Measurements from ENCODE around the gene KCNH3. TPM values are rescaled to one million over a fixed set of nuclear protein-coding genes. Genes with fewer than 3 reads are reported as not detected.

The KCNH3 gene
- total and polyA plus RNA-seq, 2 of the 13 experiments (the other 11 are each of a cell fraction or from before 2014, with no cell fraction given), result 0.01 to 0.07 TPM

DNA sequence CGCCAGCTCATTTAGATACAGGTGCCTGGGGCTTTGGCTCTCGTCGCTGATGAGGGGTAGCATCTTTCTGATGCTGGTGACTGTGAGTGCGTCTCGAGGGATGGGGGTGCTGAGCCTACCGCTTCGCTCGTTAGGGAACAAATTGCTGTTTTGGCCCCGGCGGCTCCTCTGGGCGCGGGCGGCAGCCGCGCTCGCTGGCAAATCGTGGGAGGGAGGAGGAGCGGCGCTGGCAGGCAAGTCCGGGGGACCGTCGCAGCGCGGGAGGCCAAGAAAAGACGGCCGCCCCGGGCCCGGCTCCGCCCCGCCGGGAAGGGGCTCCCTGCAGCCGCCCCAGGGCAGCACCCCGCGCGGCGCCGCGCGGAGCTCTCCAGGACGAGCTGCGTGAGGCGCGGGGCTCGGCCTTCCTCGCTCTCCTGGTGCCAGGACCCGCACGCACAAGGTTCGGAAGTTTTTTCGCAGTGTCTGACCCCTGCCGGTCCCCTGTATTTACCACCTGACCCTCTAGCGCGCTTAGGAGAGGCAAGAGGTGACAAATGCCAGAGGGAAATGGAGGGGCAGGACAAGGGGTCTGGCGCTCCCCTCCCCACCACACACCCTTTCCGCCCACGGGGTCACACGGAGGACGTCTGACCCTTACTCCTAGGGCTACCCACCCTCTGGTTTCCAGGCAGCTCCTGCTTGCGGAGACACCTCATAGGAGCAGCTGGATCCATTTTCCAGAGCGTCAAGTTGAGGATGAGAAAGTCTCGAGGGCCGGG, 899 bp upstream of the KCNH3 start:
- Histone ChIP-seq H3K9ac (ENCODE audit: insufficient read depth, low read depth, low read length) (no peak overlapping the region), H3K79me2 (ENCODE audit: insufficient read depth, low read length) (no peaks in the 10 kb centered on the region), H3K4me3 (replicated peaks in 1 of 3; ENCODE audit: insufficient read depth in 1 of 3, low read depth in 2 of 3, low read length in 3 of 3) (peak overlapping the region; percentile 33 to 77 (median 64); a peak in 5 of 6 replicates), H3K36me3 (replicated peaks in 1 of 2; ENCODE audit: control insufficient read depth in 1 of 2, insufficient read depth in 2 of 2, low read length in 2 of 2) (no peaks in the 10 kb centered on the region), H3K9me3 (ENCODE audit: low read length) (no peaks in the 10 kb centered on the region), H4K20me1 (ENCODE audit: insufficient read depth, low read length) (no peaks in the 10 kb centered on the region), H3K27ac (ENCODE audit: extremely low read length, insufficient read depth, low read length) (no peak overlapping the region), H2AFZ (ENCODE audit: low read length) (no peak overlapping the region), H3K4me1 (ENCODE audit: insufficient read depth, low read length) (peaks cover 66% of the 10 kb centered on the region), H3K27me3 (ENCODE audit: control insufficient read depth in 1 of 2, insufficient read depth in 2 of 2, low read length in 2 of 2) (peaks cover 11 to 49% of the 10 kb centered on the region in 2 experiments), H3K4me2 (ENCODE audit: low read depth, low read length) (peak overlapping the region; percentile 99)
- no peak for DNase-seq (ENCODE audit: low spot score)
- FAIRE-seq, result no peak
- ATAC-seq, result peak; percentile 65
- 1% methylated on average over 18 of the region's 61 CpGs for WGBS (ENCODE audit: low lambda C conversion rate)
- no TSS peak for BruUV-seq (replicated peaks)
- ChIA-PET CTCF (ENCODE audit: low intra/inter-chr PET ratio, low total read pairs) (interaction anchor here (1.9 kb wide), 1 partner anchor 16 kb away, joined by 5 read pairs; no protein-coding TSS in a partner anchor), POLR2A (interaction anchor here (1.1 to 1.4 kb wide), 2 partner anchors 12 to 30 kb away, joined by 3 to 4 read pairs; partner anchors contain the start of gene MCRS1)
- in situ Hi-C loops (cut with HindIII; ENCODE audit: extremely low pct_ligation_motif_present, low pct_unique_long_range_greater_than_20kb), result no loop called here
- intact Hi-C loops (cut with micrococcal nuclease; ENCODE audit: unreplicated experiment), result no loop called here
- TF ChIP-seq, protein P1, sequence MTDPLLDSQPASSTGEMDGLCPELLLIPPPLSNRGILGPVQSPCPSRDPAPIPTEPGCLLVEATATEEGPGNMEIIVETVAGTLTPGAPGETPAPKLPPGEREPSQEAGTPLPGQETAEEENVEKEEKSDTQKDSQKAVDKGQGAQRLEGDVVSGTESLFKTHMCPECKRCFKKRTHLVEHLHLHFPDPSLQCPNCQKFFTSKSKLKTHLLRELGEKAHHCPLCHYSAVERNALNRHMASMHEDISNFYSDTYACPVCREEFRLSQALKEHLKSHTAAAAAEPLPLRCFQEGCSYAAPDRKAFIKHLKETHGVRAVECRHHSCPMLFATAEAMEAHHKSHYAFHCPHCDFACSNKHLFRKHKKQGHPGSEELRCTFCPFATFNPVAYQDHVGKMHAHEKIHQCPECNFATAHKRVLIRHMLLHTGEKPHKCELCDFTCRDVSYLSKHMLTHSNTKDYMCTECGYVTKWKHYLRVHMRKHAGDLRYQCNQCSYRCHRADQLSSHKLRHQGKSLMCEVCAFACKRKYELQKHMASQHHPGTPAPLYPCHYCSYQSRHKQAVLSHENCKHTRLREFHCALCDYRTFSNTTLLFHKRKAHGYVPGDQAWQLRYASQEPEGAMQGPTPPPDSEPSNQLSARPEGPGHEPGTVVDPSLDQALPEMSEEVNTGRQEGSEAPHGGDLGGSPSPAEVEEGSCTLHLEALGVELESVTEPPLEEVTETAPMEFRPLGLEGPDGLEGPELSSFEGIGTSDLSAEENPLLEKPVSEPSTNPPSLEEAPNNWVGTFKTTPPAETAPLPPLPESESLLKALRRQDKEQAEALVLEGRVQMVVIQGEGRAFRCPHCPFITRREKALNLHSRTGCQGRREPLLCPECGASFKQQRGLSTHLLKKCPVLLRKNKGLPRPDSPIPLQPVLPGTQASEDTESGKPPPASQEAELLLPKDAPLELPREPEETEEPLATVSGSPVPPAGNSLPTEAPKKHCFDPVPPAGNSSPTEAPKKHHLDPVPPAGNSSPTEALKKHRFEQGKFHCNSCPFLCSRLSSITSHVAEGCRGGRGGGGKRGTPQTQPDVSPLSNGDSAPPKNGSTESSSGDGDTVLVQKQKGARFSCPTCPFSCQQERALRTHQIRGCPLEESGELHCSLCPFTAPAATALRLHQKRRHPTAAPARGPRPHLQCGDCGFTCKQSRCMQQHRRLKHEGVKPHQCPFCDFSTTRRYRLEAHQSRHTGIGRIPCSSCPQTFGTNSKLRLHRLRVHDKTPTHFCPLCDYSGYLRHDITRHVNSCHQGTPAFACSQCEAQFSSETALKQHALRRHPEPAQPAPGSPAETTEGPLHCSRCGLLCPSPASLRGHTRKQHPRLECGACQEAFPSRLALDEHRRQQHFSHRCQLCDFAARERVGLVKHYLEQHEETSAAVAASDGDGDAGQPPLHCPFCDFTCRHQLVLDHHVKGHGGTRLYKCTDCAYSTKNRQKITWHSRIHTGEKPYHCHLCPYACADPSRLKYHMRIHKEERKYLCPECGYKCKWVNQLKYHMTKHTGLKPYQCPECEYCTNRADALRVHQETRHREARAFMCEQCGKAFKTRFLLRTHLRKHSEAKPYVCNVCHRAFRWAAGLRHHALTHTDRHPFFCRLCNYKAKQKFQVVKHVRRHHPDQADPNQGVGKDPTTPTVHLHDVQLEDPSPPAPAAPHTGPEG (CRISPR knock-in tag; IDR thresholded peaks at IDR 0.05), result no peak
- TF ChIP-seq, protein P2, sequence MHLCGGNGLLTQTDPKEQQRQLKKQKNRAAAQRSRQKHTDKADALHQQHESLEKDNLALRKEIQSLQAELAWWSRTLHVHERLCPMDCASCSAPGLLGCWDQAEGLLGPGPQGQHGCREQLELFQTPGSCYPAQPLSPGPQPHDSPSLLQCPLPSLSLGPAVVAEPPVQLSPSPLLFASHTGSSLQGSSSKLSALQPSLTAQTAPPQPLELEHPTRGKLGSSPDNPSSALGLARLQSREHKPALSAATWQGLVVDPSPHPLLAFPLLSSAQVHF (CRISPR knock-in tag; IDR thresholded peaks at IDR 0.05), result no peak
- no peak for TF ChIP-seq ZNF292 (CRISPR knock-in tag; IDR thresholded peaks at IDR 0.05; ENCODE audit: borderline replicate concordance, low read depth)
- peak; percentile 88 for TF ChIP-seq EZH2 (conservative IDR thresholded peaks at IDR 0.05; ENCODE audit: low read depth, low read length)
- TF ChIP-seq, protein P3, sequence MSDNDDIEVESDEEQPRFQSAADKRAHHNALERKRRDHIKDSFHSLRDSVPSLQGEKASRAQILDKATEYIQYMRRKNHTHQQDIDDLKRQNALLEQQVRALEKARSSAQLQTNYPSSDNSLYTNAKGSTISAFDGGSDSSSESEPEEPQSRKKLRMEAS (IDR thresholded peaks at IDR 0.05), result 0 out of 2 replicates have a peak, but pooled peaks have one; percentile 20
- peak; percentile 77 for TF ChIP-seq ZNF629 (CRISPR knock-in tag; conservative IDR thresholded peaks at IDR 0.05)
- peak; percentile 54; the same call in 1 of the 2 replicates for TF ChIP-seq ZNF777 (CRISPR knock-in tag; IDR thresholded peaks at IDR 0.05)
- no peak for TF ChIP-seq SMARCE1 (IDR thresholded peaks at IDR 0.05; ENCODE audit: borderline replicate concordance)
- TF ChIP-seq ZSCAN22 (CRISPR knock-in tag; IDR thresholded peaks at IDR 0.05), result no peak
- TF ChIP-seq HNRNPLL (IDR thresholded peaks at IDR 0.05; ENCODE audit: low read depth, low read length, poor library complexity, severe bottlenecking), result peak; percentile 36
- no peak for TF ChIP-seq ZMYM4 (CRISPR knock-in tag; IDR thresholded peaks at IDR 0.05)
- TF ChIP-seq, protein P4, sequence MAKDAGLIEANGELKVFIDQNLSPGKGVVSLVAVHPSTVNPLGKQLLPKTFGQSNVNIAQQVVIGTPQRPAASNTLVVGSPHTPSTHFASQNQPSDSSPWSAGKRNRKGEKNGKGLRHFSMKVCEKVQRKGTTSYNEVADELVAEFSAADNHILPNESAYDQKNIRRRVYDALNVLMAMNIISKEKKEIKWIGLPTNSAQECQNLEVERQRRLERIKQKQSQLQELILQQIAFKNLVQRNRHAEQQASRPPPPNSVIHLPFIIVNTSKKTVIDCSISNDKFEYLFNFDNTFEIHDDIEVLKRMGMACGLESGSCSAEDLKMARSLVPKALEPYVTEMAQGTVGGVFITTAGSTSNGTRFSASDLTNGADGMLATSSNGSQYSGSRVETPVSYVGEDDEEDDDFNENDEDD (CRISPR knock-in tag; IDR thresholded peaks at IDR 0.05; ENCODE audit: borderline replicate concordance), result no peak

Measured in HepG2 (cell line).